GM19452 (cell line): ENCODE results near the gene SAMD4A.
"Not testable (repeated sequence)": the region's sequence is repeated elsewhere in the genome, so short reads cannot be mapped to it uniquely, and the experiment has no call there.

Experiments
- ATAC-seq: cut with Tn5 transposase; IDR thresholded peaks from one replicate; pipeline ENCODE4 v1.9.1; 2021; ENCODE audit not compliant: unreplicated experiment

SAMD4A gene

DNA sequence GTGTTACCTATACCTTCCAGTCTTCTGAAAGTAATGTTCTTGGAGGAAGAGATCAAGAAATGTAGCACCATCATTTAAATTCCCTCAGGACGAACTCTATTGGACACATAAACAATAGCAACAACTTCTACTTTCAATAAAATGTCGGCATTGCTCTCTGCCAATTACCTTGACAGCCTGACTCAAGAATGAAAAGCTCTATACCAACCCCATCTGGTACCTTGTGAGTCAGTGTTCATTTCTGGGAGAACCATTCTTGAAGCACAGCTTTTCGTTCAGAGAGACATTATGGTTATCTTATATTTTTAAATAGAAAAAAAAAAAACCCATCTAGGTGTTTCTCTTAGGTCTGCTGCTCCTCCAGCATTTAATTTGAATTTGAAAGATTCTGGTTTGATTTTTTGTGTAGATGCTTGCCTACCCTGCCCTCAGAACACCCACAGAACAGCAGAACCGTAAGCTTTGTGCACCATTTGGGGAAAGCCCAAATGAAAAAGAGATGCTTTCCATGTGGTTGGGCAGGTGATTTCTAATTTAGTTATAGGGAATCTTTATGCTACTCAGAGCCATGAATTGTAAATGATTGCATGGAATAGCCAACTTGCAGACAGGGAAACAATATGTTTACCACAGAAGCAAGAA, 156.0 kb downstream of the SAMD4A start:
- ATAC-seq, result no peak

DNA sequence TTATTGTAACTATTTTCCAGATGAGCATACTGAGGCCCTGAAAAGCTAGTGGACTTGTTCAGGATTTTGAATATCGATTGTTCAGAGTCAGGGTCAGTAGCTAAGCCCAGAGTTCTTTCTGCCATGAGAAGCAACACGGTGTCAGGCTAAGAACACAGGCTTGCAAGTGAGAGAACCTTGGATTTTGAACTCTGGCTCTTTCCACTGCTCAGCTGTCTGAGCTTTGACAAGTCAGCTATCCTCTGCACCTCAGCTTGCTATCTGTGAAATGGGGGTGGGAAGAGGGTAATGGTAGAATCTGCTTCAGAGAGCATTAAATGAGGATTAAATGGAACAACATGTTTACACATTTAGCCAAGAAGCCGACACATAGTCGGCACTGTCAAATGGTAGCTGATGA, 157.2 kb downstream of the SAMD4A start:
- ATAC-seq, result no peak

DNA sequence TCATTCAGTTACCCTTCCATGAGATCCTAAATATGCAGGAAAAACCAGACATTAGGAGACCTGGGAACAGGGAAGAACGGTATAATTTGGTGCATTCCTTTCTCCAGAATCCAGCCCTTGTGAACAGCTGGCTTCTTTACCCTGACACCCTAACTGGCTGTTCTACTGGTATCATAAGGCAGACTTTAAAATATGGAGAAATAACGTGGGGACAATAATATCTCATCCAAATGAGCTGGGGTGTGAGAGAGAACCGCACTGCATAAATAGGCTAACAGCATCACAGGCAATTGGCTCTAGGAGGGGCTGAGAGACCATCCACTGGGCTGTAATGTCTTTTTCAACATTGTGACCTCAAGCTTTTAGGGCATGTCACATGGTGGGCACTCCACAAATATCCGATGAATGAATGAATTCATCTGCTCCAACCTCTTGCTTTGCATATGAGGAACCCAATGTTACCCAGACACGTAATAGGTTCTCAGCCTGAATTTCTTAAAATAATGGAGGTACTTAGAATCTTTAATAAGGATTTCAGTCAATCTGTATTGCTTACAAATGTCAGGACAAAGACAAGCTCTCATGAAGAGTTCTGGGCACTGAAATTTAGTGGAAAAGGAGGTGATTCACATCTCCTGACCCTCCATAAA, 157.9 kb downstream of the SAMD4A start:
- ATAC-seq, result no peak

DNA sequence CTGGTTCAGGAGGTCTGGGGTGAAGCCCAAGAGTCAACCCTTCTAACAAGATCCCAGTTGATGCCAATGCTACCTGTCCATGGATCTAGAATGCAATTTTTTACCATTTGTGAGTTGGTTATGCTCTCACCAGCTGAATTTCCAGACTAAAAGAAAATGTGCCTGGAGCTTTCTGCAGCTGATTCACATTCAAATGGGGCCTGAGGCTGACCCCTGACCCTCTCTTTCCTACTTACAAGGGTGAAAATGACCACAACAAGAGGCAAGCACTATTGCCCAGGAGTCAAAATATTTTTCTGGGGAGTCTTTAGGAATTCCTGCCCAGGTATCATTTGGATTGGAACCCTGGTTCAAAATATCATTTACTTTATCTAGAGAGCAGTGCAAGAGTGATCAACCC, 159.1 kb downstream of the SAMD4A start:
- no peak for ATAC-seq

DNA sequence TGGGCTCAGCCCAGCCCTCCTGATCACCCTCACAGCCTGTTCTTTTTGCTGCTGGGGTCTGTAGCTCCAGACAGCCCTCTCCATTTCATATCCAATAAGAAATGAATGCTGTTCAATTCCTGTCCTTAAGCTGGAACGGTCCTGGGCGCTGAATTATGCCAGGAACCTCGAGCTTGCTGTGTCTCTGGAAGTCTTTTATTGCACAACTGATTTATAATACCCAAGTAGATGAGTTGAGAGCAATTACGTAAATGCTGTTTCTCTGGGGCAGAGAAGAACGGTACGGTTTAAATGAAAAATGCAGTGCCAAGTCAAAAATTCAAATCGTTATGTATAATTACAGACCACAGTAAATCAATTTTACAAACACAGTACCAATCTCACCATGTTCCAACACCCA, 161.0 kb downstream of the SAMD4A start:
- no peak for ATAC-seq

DNA sequence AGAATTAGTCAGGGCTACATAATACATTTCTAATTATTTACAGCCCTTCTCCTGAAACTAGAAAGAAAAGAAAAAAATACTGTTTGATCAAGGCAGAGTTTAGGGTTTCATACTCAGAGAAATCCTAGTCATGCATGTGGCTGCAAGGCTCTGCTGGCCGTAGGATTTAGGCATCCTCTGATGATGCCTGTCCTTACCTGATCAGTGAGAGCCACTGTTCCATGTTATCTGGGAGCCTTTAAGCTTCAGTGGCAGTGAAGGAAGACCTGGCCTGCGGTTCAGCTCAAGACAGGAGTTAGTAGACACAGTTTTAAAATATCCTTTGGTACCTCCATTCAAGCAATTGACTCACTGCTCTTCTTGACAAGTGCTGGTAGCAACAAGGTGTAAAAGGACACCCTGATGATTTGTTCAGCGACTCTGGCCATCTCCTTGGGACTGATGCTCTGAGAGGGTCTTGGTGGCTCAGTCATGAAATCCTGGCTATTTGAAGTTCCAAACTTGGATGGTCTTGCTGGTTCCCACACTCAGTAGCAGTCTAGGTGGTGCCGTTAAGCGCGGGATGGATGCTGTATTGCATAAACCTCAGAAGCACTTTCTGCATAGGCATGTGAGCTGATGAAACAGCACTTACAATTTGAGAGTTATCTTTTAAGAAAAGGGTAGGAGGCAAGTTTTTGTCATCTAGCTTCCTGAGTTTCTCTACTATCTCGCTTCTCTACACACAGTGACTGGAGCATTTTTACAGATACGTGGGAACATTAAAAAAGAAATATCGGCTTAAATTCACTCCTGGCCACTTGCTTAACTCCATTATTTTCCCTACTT, 162.0 kb downstream of the SAMD4A start:
- no peak for ATAC-seq

DNA sequence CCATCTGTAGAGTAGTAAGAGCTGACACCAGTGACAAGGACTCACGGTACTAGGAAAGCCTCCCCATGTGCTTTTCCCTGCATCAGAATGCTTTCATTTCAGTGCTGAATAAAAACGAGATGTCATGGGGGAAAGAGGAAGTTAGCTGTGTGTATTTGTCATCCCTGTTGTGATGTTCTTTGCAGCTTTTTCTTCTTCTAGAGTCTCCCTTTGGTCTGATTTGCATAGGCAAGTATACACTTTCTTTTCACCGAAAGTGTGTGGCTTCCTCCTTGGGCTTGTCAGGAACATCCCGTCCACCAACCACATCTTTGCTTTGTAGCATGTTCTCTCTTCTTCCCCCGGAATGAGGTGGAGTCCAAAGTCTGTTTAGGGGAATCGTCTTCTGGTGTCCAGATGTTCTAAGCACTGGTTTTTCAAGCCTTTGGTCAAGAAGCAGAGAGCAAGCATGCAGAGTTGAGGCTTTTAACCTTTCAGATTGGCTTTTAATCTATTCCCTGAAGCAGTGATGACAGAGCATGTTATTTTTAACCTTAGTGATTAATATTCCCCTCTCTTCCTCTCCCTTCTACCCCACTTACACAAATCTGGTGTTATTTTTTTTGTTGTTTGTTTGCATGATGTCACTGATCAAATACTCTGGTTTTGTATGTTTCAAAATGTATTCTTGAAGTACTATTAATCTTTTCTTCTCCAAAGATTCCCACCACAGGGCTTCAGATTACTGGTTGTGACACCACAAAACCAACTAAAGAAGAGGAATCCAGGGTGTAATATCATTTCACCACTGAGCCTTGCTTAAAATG, 163.4 kb downstream of the SAMD4A start:
- peak; percentile 98 for ATAC-seq

DNA sequence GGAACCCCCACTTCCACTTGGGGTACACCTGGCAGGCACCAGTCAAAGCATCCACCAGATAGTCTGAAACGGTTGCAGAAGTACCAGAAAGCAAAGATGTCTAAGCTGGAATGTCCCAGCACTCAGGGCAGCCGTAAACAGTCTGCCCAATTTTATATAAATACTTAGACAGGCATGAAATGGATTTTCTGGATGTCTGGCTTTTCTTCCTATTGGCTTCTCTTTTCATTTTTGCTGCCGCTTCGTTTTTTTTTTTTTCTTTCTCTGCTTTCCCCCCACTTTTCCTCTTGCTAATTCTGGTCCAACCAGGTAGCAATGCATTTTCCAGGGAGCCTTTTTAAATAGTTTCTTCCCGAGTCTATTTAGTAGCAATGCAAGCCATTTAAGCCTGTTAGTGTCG, 168.0 kb downstream of the SAMD4A start:
- ATAC-seq, result no peak

DNA sequence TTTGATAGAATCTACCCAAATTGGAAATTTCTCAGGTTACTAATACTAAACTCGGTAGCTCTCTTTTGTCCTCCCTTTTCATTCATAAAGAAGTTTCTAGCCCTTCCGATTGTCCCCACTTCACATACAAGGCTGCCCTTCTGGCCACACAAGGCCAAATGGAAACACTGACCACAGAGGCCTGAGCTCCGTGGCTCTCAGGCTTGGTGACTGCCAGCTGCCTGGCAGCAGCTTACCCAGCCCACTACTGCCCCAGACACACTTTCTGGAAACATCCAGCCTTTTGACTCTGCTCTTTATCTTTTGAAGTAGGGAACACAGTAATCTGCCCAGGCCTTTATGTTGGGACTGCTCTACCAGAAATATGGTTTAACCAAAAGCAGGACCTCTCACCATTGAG, 168.5 kb downstream of the SAMD4A start:
- ATAC-seq, result no peak

DNA sequence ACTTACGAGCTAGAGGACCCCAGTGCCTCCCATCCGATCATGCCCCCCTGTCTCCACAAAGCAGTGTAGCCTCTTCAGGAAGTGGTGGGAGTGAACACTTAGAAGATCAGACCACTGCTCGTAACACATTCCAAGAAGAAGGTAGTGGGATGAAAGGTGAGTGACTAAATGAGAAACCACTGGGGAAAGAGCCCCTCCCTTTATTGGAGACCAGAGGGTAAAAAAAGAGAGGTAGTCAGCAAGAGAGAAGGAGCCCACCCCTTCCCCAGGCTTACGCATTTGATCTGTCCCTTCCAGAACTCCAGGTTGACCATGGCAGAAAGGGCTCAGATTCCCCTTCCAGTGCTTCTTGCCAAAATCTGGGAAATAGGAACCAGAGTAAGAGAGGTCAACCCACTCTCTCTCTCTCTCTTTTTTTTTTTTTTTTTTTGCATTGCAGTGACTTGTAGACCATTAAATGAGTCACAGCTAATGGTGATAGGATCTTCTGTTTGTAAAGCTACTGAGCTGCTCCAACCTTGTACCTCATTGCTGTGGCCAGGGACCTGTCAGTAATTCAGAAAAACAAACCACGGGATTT, 170.3 kb downstream of the SAMD4A start:
- ATAC-seq, result no peak

DNA sequence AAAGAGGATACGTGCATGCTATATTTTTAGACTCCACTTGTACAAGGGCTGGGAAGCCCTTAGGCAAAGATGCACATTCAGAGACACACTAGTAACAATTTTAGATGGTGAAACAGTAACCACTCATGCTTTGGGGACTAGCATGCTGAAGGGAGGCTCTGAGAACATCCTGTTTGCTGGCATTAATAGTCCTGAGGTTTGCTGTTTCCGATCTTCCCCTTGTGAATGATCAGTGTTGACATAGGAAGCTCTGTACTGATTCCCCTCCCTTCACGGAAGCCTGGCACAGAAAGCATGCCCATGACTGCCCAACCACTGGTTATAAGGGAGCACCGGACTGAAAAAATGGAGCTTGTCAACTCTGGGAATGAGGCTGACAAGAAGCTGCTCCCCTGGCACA, 171.1 kb downstream of the SAMD4A start:
- ATAC-seq, result no peak

DNA sequence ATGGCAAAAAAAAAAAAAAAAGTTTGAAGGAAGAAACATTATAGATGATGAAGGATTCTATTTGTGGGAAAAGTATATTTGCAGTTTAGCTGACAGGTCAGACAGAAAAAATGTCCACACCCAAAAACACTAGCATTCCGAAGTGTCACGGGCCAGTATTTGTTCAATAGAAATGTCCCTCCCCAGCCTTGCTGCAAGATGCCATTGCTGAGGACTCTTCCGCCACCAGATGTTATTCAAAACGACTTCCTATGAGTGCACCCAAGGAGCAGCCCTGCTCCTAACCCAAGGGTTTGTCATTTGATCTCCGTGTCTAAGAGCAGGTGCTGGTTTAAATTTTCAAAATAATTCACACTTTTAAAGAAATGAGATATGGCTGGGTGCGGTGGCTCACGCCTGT, 172.6 kb downstream of the SAMD4A start:
- ATAC-seq, result no peak

DNA sequence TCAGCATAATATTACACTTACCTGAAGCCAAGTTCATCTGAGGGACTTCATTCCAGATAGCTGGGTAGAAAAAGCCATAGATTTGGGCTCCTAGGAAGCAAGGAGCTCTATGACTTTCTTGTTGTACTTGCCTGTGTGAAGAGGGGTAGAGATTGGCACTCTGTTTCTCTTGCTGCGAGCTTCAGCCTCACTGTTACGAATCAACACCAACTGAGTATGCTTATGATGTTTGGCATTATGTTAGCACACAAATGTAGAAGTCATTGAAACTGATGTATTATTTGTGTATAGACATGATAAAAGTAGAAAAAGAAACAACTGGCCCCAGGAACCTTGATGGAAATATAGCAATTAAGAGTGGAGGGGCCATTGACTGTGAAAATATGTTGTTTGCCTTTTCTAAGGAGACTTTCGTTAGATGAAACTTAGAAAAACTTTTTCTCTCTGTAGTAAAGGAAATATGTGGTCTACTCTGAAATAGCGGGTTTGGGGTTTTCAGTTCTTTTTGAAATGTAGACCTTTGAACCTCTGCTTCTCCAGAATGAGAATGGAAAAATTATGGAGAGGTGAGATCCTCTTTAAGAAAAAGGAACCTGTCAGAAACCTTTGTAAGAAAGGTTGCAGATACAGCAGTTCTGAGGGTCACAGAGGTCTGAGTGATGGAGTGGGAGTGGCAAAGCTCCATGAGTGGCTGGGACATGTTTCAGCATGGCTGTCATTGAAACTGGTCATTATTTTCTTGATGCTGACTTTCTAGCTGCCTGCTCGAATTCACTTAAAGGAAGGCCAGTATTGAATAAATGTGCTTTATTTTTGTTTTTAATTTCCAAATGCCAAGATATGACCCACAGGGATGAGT, 175.8 kb downstream of the SAMD4A start:
- no peak for ATAC-seq

DNA sequence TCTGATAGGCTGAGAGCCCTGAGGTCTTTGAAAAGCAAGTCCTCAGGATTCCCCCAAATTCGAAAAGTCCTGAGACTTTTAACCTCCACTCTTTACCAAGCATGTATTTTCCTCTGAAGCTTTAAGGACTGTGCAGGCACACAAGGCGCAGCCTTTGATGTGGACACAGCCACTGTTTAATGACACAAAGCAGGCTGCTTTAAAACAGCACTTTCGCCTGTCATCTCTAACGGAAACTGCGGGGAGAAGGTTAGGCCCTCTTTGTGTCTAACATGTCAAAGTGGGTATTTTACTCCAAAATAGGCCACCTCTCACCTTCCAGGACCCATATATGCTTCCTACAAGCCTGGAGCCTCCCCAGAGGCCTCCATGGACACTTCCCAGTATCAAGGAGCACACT, 176.5 kb downstream of the SAMD4A start:
- ATAC-seq, result no peak

DNA sequence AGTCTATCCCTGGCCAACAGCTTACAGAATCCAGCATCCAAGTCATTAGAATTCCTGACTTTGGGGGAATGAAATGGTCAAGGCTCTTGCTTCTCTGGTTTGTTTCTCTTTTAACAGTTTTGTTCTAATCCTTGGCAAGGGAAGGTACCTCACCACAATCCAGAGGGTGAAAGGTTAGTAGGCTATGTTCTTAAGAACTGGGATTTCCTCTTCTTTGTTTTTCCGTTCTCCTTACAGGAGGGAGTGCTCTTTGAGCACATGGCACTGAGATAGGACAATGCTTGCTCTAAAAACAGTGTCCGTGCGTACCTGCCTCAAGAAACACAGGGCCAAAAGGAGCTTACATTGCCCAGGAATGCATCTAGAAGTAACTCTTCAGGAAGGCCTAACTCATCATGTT, 179.1 kb downstream of the SAMD4A start:
- no peak for ATAC-seq

DNA sequence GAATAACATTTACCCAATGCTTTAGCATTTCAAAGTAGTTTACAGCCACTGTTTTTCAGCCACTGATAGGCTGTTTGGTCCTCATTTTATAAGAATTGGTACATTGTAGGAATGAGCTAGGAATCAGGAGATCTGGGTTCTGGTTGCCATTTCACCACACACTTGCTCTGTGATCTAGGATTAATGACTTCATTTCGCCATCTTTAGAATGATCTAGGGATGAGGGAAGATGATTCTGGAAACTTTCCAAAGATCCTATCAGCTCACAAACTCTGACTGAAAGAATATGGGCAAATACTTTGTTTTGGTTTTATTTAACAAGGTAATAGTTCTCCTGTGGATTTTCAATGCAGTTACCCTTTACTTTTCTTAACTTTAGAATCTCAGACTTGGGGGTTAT, 180.7 kb downstream of the SAMD4A start:
- no peak for ATAC-seq

DNA sequence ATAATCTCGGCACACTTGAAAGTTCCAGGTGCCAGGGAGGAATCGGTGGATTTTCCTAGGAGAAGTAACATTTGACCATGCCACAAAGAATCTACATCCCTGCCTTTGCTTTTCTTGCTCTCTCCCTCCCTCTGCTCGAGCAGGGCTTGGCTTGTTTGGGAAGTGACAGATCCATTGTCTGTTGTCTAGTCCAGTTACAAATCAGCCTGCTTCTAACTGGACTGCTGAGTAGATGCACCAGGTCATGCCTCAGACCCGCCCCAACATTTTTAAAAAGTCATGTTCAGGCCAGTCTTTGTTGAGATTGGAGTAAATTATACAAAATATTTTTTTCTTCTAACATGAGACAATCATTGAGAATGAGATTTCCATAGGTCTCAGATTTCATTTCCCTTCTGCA, 182.3 kb downstream of the SAMD4A start:
- no peak for ATAC-seq

DNA sequence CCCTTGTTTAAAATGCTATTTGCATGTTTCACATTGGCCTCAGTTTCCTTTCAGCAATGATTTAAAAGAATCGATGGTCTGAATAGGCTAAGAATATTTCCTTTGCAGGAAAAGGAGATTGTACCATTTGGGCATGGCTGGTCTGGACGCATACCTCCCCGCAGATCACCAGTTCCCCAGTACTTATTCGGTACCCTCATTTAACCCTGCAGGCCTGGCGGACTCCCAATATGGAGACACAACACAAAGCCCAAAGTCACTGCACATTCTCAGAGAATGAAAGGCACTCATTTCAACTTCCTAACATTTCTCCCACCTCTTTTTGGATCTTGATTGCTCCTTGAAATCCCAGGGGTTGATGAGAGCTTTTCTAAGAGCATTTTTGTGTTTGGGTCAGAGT, 182.8 kb downstream of the SAMD4A start:
- ATAC-seq, result no peak

DNA sequence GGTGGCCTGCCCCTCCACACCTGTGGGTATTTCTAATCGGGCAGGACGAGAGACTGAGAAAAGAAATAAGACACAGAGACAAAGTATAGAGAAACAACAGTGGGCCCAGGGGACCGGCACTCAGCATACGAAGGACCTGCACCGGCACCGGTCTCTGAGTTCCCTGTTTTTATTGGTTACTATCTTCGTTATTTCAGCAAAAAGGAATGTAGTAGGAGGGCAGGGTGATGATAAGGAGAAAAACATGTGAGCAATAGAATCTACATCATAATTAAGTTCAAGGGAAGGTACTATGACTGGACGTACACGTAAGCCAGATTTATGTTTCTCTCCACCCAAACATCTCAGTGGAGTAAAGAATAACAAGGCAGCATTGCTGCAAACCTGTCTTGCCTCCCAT, 185.7 kb downstream of the SAMD4A start:
- ATAC-seq, result not testable (repeated sequence)

DNA sequence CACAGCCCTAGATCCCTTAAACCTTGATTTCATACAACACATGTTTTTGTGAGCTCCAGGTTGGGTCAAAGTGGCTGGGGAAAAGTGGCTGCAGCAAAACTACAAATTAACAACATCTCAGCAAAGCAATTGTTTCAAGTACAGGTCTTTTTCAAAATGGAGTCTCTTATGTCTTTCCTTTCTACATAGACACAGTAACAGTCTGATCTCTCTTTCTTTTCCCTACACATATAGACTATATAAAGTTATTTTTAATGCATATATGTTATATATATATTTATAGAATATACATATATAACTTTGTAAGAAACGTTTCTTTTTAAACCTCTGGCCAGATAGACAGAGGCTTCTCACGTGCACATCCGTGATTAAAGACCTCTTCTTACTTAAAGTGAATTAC, 186.5 kb downstream of the SAMD4A start:
- not testable (repeated sequence) for ATAC-seq
